Neuron (in vitro differentiated cells): ENCODE results near the gene RSPH9.

Source experiments
- H2AFZ ChIP-seq: one replicate; pipeline ENCODE4 v1.6.1; 2013; ENCODE audit warnings: low read depth, mild to moderate bottlenecking, inconsistent platforms, low read length, moderate library complexity
- H3K27me3 ChIP-seq: one replicate; pipeline ENCODE4 v1.6.1; 2013; ENCODE audit warnings: low read length; ENCODE audit not compliant: insufficient read depth
- H3K36me3 ChIP-seq: one replicate; pipeline ENCODE4 v1.6.1; 2013; ENCODE audit warnings: low read length; ENCODE audit not compliant: insufficient read depth
- H3K4me1 ChIP-seq: one replicate; pipeline ENCODE4 v1.6.1; 2013; ENCODE audit warnings: low read length; ENCODE audit not compliant: insufficient read depth
- H3K4me3 ChIP-seq: 2 replicates; pipeline ENCODE4 v1.5.1; 2013; ENCODE audit warnings: mild to moderate bottlenecking, low read length, moderate library complexity
- H3K9me3 ChIP-seq: one replicate; pipeline ENCODE4 v1.6.1; 2013; ENCODE audit warnings: low read length

Gene RSPH9

DNA sequence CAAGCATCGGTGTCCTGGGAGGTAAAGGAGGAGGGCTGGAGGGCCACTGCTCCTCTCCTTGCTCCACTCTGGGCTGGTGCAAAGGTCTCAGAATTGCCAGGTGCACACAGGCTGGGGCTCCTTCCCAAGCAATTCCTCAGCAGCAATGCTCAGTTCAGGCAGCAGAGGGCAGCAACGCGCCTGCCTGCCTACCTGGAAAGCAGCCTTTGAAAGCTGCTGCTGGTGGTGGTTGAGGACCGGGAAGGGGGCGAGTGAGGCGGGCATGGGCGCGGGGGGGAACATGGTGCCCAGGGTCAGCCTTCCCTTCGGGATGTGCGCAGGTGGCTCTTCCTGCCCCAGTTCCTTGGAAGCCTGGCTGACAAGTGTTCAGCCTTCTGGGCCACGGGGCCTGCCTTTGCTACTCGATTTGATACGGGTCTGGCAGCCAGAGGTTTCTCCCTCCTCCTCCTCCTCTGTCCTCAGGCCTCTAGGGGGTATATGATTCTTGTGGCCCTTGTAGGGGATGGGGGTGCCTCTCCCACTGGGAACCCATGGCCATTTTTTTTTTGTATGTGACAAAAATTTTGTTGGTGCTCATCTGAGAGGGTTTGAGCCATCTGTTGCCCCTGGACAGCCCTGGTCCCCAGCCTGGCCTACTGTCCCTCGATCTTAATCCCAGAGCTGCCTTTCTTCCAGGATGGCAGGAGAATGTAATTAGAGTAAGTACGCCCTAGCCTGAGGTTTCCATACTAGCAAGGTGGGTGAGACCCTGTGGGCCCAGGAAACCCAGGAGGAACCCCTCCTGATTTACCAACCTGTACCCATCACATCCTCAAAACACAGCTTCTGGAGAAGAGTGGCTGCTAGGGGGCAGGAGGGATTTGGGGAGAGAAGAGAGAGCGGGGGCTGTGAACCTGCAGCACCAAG lies 22.7 kb downstream of the RSPH9 start:
- Histone ChIP-seq H2AFZ (no peak overlapping the region), H3K27me3 (no peaks in the 10 kb centered on the region), H3K36me3 (peaks cover 20% of the 10 kb centered on the region), H3K9me3 (no peaks in the 10 kb centered on the region), H3K4me1 (peaks cover 9% of the 10 kb centered on the region), H3K4me3 (no peak overlapping the region)

- Histone ChIP-seq H3K27me3 (no peaks in the 10 kb centered on the region), H3K9me3 (no peaks in the 10 kb centered on the region), H2AFZ (no peak overlapping the region), H3K4me1 (peaks cover 9% of the 10 kb centered on the region), H3K36me3 (peaks cover 26% of the 10 kb centered on the region), H3K4me3 (no peak overlapping the region)
These were observed 23.6 kb downstream of the RSPH9 start for GRCh38 chr6:43668151-43669028.

DNA sequence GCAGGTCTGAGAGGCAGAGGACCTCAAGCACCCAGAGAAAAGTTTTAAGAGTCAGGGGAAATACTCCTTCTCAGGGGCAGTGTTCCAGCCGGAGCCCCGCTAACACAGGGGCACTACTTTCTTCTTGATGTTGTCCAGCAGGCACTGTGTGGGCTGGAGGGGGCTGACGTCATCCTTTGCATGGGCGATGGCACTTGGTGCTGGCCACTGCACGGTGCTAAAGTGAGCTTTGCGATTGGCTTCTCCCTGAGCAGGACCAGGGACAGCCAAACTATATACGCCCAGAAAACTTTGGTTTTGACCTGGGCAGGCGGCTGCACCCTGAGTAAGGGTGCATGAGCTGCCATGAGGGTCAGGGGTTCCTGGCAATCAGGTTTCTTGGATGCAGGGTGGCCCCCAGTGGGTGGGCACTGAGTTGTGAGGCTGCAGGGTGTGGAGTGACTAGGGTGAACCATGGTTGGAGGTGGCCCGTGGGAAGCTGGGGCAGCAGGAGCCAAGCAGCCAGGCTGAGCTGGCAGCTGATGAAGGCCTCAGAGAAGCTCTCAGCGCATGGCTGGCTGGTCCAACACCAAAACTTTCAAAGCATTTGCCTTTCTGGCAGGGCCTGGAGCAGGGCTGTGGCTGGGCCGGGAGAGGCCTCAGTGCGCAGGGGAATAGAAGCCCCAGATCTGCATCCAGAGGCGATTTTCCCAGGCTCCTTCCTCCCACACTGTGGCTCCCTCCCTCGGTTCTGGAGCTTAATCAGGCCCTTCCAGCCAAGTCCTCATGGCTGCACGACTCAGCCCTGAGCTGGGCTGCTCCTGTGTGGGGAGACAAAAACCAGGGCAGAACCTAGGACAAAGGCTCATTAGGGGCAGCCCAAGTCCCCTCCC lies 24.4 kb downstream of the RSPH9 start:
- Histone ChIP-seq H3K9me3 (no peaks in the 10 kb centered on the region), H2AFZ (no peak overlapping the region), H3K36me3 (peaks cover 35% of the 10 kb centered on the region), H3K27me3 (no peaks in the 10 kb centered on the region), H3K4me1 (peaks cover 9% of the 10 kb centered on the region), H3K4me3 (no peak overlapping the region)

- Histone ChIP-seq H3K27me3 (no peaks in the 10 kb centered on the region), H3K4me3 (no peak overlapping the region), H3K36me3 (peaks cover 42% of the 10 kb centered on the region), H3K4me1 (peaks cover 9% of the 10 kb centered on the region), H3K9me3 (no peaks in the 10 kb centered on the region), H2AFZ (no peak overlapping the region)
These were observed 25.2 kb downstream of the RSPH9 start for GRCh38 chr6:43669922-43670622.

- Histone ChIP-seq H3K4me3 (no peak overlapping the region), H3K9me3 (no peaks in the 10 kb centered on the region), H3K27me3 (no peaks in the 10 kb centered on the region), H2AFZ (no peak overlapping the region), H3K36me3 (peaks cover 46% of the 10 kb centered on the region), H3K4me1 (peaks cover 9% of the 10 kb centered on the region)
These were observed 25.8 kb downstream of the RSPH9 start for GRCh38 chr6:43670623-43670986.

GRCh38 chr6:43671011-43671800 lies 26.4 kb downstream of the RSPH9 start:
- Histone ChIP-seq H2AFZ (no peak overlapping the region), H3K4me3 (no peak overlapping the region)

GRCh38 chr6:43671801-43672690 lies 27.2 kb downstream of the RSPH9 start:
- H3K36me3 ChIP-seq: peaks cover 57% of the 10 kb centered on the region
- H3K9me3 ChIP-seq: no peaks in the 10 kb centered on the region
- no peaks in the 10 kb centered on the region for H3K27me3 ChIP-seq
- peaks cover 8% of the 10 kb centered on the region for H3K4me1 ChIP-seq
- no peak overlapping the region for H3K4me3 ChIP-seq
- H2AFZ ChIP-seq: no peak overlapping the region

More at GRCh38 chr6:43671011-43671800, 26.4 kb downstream of the RSPH9 start:
- H3K36me3 ChIP-seq: peaks cover 50% of the 10 kb centered on the region
- H3K4me1 ChIP-seq: peaks cover 9% of the 10 kb centered on the region
- no peaks in the 10 kb centered on the region for H3K27me3 ChIP-seq
- H3K9me3 ChIP-seq: no peaks in the 10 kb centered on the region

GRCh38 chr6:43673444-43674084 lies 28.7 kb downstream of the RSPH9 start:
- Histone ChIP-seq H3K27me3 (no peaks in the 10 kb centered on the region), H3K9me3 (no peaks in the 10 kb centered on the region), H3K4me3 (no peak overlapping the region), H3K4me1 (no peaks in the 10 kb centered on the region), H2AFZ (no peak overlapping the region), H3K36me3 (peaks cover 73% of the 10 kb centered on the region)

GRCh38 chr6:43674291-43674690 lies 29.5 kb downstream of the RSPH9 start:
- no peak overlapping the region for H3K4me3 ChIP-seq
- H3K9me3 ChIP-seq: no peaks in the 10 kb centered on the region
- no peak overlapping the region for H2AFZ ChIP-seq
- no peaks in the 10 kb centered on the region for H3K4me1 ChIP-seq
- H3K36me3 ChIP-seq: peaks cover 79% of the 10 kb centered on the region
- no peaks in the 10 kb centered on the region for H3K27me3 ChIP-seq

GRCh38 chr6:43674921-43675320 lies 30.1 kb downstream of the RSPH9 start:
- no peaks in the 10 kb centered on the region for H3K9me3 ChIP-seq
- H3K27me3 ChIP-seq: no peaks in the 10 kb centered on the region
- H3K4me3 ChIP-seq: no peak overlapping the region
- H3K36me3 ChIP-seq: peaks cover 82% of the 10 kb centered on the region
- no peak overlapping the region for H2AFZ ChIP-seq
- H3K4me1 ChIP-seq: no peaks in the 10 kb centered on the region
